Heart left ventricle (tissue), 16 donors: ENCODE results near the gene ITGA11. TPM values are rescaled to one million over a fixed set of nuclear protein-coding genes. Genes with fewer than 3 reads are reported as not detected.

ENCODE experiments used
- ATAC-seq, 4 donors: fragments of 200-7000 bp; cut with Tn5 transposase; one replicate each; pipeline ENCODE4 v1.9.1; 2020 to 2022; ENCODE audit warnings: moderate library complexity in 4 of 4, mild to moderate bottlenecking in 3 of 4, moderate number of reproducible peaks in 1 of 4
- DNase-seq, 5 donors: peaks; one replicate each; pipeline ENCODE4 v3.0.0-alpha.2; 2020
- H3K27ac ChIP-seq, 12 donors: fragments of 200-600 bp; sonication (generic) in 4 of 12; one replicate each; pipeline versions ENCODE4 v1.5.0 to v1.8.0; 2016 to 2022; ENCODE audit warnings: mild to moderate bottlenecking in 2 of 12
- H3K27me3 ChIP-seq, 9 donors: fragments of 200-600 bp; sonication (generic) in 2 of 9; one replicate each; pipeline versions ENCODE4 v1.5.1 to v1.8.0; 2016 to 2022; ENCODE audit warnings: mild to moderate bottlenecking in 3 of 9
- H3K36me3 ChIP-seq, 9 donors: fragments of 200-600 bp; sonication (generic) in 2 of 9; one replicate each; pipeline versions ENCODE4 v1.5.0 to v1.8.0; 2018 to 2022; ENCODE audit warnings: mild to moderate bottlenecking in 2 of 9
- H3K4me1 ChIP-seq, 12 donors: fragments of 200-600 bp; sonication (generic) in 4 of 12; one replicate each; pipeline versions ENCODE4 v1.5.0 to v1.8.0; 2016 to 2022; ENCODE audit warnings: mild to moderate bottlenecking in 3 of 12
- H3K4me3 ChIP-seq, 12 donors: fragments of 200-600 bp; sonication (generic) in 4 of 12; one replicate each; pipeline versions ENCODE4 v1.5.0 to v1.8.0; 2017 to 2022; ENCODE audit warnings: mild to moderate bottlenecking in 9 of 12, moderate library complexity in 4 of 12
- H3K9me3 ChIP-seq, 12 donors: fragments of 200-600 bp; sonication (generic) in 4 of 12; one replicate each; pipeline versions ENCODE4 v1.5.0 to v1.8.0; 2016 to 2022; ENCODE audit warnings: mild to moderate bottlenecking in 1 of 12
- POLR2A ChIP-seq, 2 donors: fragments of 450-650 bp; IDR thresholded peaks; one replicate each; pipeline ENCODE4 v1.6.1; 2017; ENCODE audit warnings: antibody characterized with exemption in 2 of 2, mild to moderate bottlenecking in 2 of 2, moderate library complexity in 2 of 2
- WGBS, 4 donors: extraction: QIAGEN DNeasy Blood & Tissue Kit in 2 of 4; methylation state at CpG; one replicate each; pipeline versions ENCODE4 v1.1.5 to v1.1.7; 2013 to 2018; 5-methylcytosine and 5-hydroxymethylcytosine counted together
- intact Hi-C, 10 donors: fragments of 100-400 bp; cut with DNase I; formaldehyde crosslinking; loops; one replicate each; pipeline versions ENCODE4 v1.11.1 to v1.14.2; 2022
- polyA plus RNA-seq, 2 donors: library from polyadenylated mRNA; stranded (reverse); fragments of 200-250 nt; gene quantifications; one replicate each; pipeline ENCODE4 v1.2.3, GENCODE V29; 2013
- total RNA-seq, 9 donors: library from RNA; depleted of rRNA in 2 of 9; stranded (reverse); fragments of >200 nt in 2 of 9; fragmentation: NEBNext Ultra II Directional in 3 of 9; extraction: Animal tissue kit (Norgen Biotek cat#: 25700) in 3 of 9; gene quantifications; one replicate each; pipeline versions ENCODE4 v1.1.0 to v1.2.4, GENCODE V29; 2016 to 2023
- TF ChIP-seq, protein P1 (sequence below), 12 donors: fragments of 200-600 bp; sonication (generic) in 4 of 12; IDR thresholded peaks; one replicate each; pipeline versions ENCODE4 v1.5.0 to v1.8.0; 2018 to 2022; ENCODE audit warnings: antibody characterized with exemption in 12 of 12, mild to moderate bottlenecking in 5 of 12
- donor health status: ischemic (EF 13 %, LVEDD 7.1; RV severe dilation, severe dysfunction).
- donor health status: healthy with polysubstance abuse.
- donor health status: DM: no; HTN: yes; CAD: no.
- donor health status: DM: no; HTN: no; CAD: no.
- donor health status: ischemic (EF 25% LVEDD 6.9; RV normal size, moderate dysfunction).
- donor health status: ischemic (EF 25% LVEDD 5.7; RV mildly dilated, moderate dysfunction).
- donor health status: healthy.
- donor health status: DM: yes; HTN: yes; CAD: no.
- donor health status: ischemic (EF 35%, LVEDD 5.7; RV mildly dilated, moderate dysfunction).
- donor health status: nonischemic (EF 11% LVEDD 7.7; RV severe dilation, severe dysfunction).
- donor health status: DM: yes; HTN: yes; CAD: no.
- donor health status: PGD.
- donor health status: ischemic (EF 29% LVEDD 5.4; RV normal size, mild dysfunction).
- donor health status: nonischemic (EF 23%, LVEDD 6.1; RV moderate dilation, normal function).

Gene ITGA11
- total and polyA plus RNA-seq, 11 donors, result 2.1 to 35.5 (median 12.1) TPM

DNA sequence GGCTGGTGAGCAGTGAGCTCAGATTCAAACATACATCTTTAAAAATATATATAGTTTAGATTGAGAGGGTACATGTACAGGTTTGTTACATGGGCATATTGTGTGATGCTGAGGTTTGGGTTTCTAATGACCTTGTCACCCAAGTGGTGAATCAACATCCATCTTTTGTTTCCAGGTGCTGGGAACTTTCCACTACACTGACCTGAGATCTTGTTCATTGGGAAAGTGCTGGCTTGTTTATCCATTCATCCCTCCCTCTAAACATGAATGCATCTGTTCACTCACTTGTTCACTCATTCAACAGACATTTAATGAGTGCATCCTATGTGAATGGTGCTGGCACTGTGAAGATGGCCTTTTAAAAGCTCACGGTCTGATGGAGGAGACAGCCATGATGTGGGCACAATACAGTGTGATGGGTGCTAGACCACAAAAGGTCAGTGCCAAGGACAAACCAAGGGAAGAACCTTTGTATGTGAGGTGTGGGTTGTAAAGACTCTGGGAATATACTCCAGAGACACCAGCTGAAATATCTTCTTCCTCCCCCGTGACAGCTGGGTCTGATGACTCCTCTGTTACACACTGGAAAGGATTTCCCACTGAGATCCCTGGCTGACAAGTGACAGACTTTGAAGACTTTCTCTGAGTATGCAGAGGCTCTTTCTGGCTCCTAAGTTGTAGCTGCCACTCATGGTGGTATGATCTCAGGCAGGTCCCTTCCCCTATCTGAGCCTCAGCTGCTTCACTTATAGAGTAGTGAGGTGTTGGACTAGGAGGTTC, 16.2 kb upstream of the ITGA11 start:
- Histone ChIP-seq H3K27ac (no peak overlapping the region), H3K9me3 (peaks cover 0 to 8% (median 0%) of the 10 kb centered on the region in 12 donors), H3K4me1 (peaks cover 0 to 16% (median 3%) of the 10 kb centered on the region in 12 donors), H3K4me3 (no peak overlapping the region), H3K36me3 (no peaks in the 10 kb centered on the region), H3K27me3 (peaks cover 0 to 9% (median 0%) of the 10 kb centered on the region in 9 donors)
- TF ChIP-seq, protein P1, sequence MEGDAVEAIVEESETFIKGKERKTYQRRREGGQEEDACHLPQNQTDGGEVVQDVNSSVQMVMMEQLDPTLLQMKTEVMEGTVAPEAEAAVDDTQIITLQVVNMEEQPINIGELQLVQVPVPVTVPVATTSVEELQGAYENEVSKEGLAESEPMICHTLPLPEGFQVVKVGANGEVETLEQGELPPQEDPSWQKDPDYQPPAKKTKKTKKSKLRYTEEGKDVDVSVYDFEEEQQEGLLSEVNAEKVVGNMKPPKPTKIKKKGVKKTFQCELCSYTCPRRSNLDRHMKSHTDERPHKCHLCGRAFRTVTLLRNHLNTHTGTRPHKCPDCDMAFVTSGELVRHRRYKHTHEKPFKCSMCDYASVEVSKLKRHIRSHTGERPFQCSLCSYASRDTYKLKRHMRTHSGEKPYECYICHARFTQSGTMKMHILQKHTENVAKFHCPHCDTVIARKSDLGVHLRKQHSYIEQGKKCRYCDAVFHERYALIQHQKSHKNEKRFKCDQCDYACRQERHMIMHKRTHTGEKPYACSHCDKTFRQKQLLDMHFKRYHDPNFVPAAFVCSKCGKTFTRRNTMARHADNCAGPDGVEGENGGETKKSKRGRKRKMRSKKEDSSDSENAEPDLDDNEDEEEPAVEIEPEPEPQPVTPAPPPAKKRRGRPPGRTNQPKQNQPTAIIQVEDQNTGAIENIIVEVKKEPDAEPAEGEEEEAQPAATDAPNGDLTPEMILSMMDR (IDR thresholded peaks at IDR 0.05), result no peak
- no peak for TF ChIP-seq POLR2A (IDR thresholded peaks at IDR 0.05)
- 45 to 51% (median 48%) methylated on average over 2 of the region's 2 CpGs for WGBS, 4 donors
- ATAC-seq, result no peak
- intact Hi-C loops, result no loop called here
- no peak for DNase-seq

DNA sequence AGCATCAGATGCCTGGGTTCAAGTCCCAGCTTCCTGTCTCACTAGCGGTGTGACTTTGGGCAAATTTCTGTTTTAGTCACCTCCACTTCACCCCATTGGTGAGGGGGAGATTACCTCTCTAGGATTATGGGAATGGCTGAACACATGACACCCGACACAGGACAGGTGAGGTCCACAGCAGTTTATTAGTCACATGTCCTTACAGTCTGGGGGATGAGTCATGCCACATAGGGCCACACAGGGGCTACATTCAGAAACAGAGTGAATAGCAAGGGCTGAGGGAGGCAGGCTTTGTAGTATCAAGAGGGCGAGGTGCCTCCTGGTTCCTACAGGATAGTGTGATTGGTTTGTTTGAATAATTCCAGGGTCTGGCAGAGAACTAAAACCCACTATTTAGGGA, 15.2 kb upstream of the ITGA11 start:
- H3K36me3 ChIP-seq, result no peaks in the 10 kb centered on the region
- no peak overlapping the region for H3K27ac ChIP-seq
- ATAC-seq (no peak), DNase-seq (no peak)
- peaks cover 0 to 9% (median 0%) of the 10 kb centered on the region in 9 donors for H3K27me3 ChIP-seq
- H3K9me3 ChIP-seq, result peaks cover 0 to 4% (median 0%) of the 10 kb centered on the region in 12 donors
- no peak for TF ChIP-seq POLR2A (IDR thresholded peaks at IDR 0.05)
- TF ChIP-seq, protein P1 (IDR thresholded peaks at IDR 0.05), result no peak
- 91 to 95% (median 94%) methylated on average over 3 of the region's 3 CpGs for WGBS, 4 donors
- intact Hi-C loops, result no loop called here
- H3K4me1 ChIP-seq, result peaks cover 0 to 18% (median 3%) of the 10 kb centered on the region in 12 donors
- no peak overlapping the region for H3K4me3 ChIP-seq

DNA sequence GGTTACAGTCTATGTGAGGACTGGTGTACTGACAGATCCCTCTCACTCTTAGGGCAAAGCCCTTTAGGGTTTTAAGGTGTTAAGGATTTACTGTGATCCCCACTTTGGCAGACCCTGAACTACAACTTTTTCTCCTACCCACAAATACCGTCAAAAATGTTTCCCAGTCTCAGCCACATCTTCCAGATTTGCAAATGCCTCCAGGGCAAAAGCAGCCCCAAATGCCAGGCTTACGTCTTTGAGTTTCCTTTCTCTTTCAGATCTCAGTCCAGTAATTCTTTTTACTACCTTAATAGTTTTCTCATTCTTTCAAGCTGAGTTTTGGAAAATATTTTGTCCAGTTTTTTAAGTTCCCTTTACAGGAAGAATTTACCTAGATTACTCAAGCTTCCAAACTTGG, 13.4 kb upstream of the ITGA11 start:
- intact Hi-C loops, result no loop called here
- WGBS, 4 donors, result 87 to 96% (median 89%) methylated on average over 2 of the region's 2 CpGs

DNA sequence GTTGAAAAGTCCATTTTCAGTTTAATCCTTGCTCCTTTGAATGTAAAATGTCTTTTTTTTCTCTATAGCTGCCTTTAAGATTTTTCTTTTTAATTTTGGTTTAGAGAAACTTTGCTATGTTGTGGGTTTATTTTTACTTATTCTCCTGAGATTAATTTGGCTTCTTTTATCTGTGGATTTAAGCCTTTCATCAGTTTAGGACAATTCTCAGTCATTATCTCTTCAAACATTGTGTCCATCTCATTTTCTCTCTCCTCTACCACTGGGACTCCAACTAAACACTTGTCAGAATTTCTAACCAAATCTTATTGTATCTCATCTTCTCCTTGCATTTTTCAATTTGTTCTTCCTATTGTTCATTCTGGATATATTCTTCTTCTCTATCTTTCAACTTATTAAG, 12.4 kb upstream of the ITGA11 start:
- no peak overlapping the region for H3K27ac ChIP-seq
- DNase-seq (no peak), ATAC-seq (no peak)
- no peaks in the 10 kb centered on the region for H3K9me3 ChIP-seq
- no peaks in the 10 kb centered on the region for H3K36me3 ChIP-seq
- intact Hi-C loops, result no loop called here
- no peak for TF ChIP-seq POLR2A (IDR thresholded peaks at IDR 0.05)
- TF ChIP-seq, protein P1 (IDR thresholded peaks at IDR 0.05), result no peak
- peaks cover 0 to 2% (median 0%) of the 10 kb centered on the region in 9 donors for H3K27me3 ChIP-seq
- no peak overlapping the region for H3K4me3 ChIP-seq
- H3K4me1 ChIP-seq, result peaks cover 0 to 19% (median 2%) of the 10 kb centered on the region in 12 donors

More for the DNA sequence above, 13.4 kb upstream of the ITGA11 start:
- H3K4me3 ChIP-seq, result no peak overlapping the region
- no peak overlapping the region for H3K27ac ChIP-seq
- DNase-seq, result no peak
- H3K36me3 ChIP-seq, result no peaks in the 10 kb centered on the region
- H3K9me3 ChIP-seq, result no peaks in the 10 kb centered on the region
- TF ChIP-seq, protein P1 (IDR thresholded peaks at IDR 0.05), result no peak
- TF ChIP-seq POLR2A (IDR thresholded peaks at IDR 0.05), result no peak
- ATAC-seq, result no peak
- H3K27me3 ChIP-seq, result peaks cover 0 to 7% (median 0%) of the 10 kb centered on the region in 9 donors
- peaks cover 0 to 24% (median 4%) of the 10 kb centered on the region in 12 donors for H3K4me1 ChIP-seq
